Endothelial cell of umbilical vein (primary cell): ENCODE measurements around the gene CCDC106. TPM values are rescaled to one million over a fixed set of nuclear protein-coding genes. Genes with fewer than 3 reads are reported as not detected.
A peak's percentile ranks its signal among the peaks of the same experiment; 100 is the strongest.

ENCODE experiments used
- BruUV-seq: library from RNA; stranded (reverse); fragments of 400-500 nt; replicated peaks from 2 replicates; lab custom pipeline; 2021; lab: Mats Ljungman, UMichigan
- CTCF ChIA-PET: fragments of 300-600, 350-600 bp; sonication (Branson Sonifier 250); formaldehyde crosslinking; loops from one replicate; lab custom pipeline; 2021; ENCODE audit warnings: antibody characterized with exemption, inconsistent platforms; lab: Charles Lee
- POLR2A ChIA-PET: fragments of 300-600, 350-600 bp; sonication (Branson Sonifier 250); formaldehyde crosslinking; loops from one replicate; lab custom pipeline; 2021; ENCODE audit warnings: antibody characterized with exemption, inconsistent platforms; lab: Charles Lee
- DNase-seq: peaks from one replicate; pipeline ENCODE4 v3.0.0-alpha.2; 2011; ENCODE audit warnings: low read depth, low spot score
- FAIRE-seq: peaks from 2 replicates; lab custom pipeline; 2011; peaks lifted over from hg19 to GRCh38; lab: Jason Lieb, UNC
- H2AFZ ChIP-seq: 2 replicates; pipeline ENCODE4 v1.6.0; 2012; ENCODE audit warnings: low read depth, low read length, control low read depth, inconsistent platforms
- H3K27ac ChIP-seq: 2 replicates; pipeline ENCODE4 v1.5.1; 2011; ENCODE audit warnings: low read depth, mild to moderate bottlenecking, control low read depth, low read length, moderate library complexity; ENCODE audit not compliant: insufficient read depth
- H3K27me3 ChIP-seq, 2 experiments: 2 replicates each; pipeline versions ENCODE4 v1.6.0 to v1.6.1; 2011; ENCODE audit warnings: low read length in 2 of 2, mixed read lengths in 1 of 2; ENCODE audit not compliant: control insufficient read depth in 2 of 2, insufficient read depth in 2 of 2
- H3K36me3 ChIP-seq, 2 experiments: 2 replicates in 1 of 2; 3 replicates in 1 of 2; pipeline ENCODE4 v1.5.1; 2011; ENCODE audit warnings: low read length in 2 of 2, mild to moderate bottlenecking in 1 of 2, moderate library complexity in 1 of 2; ENCODE audit not compliant: control insufficient read depth in 2 of 2, insufficient read depth in 2 of 2; ENCODE audit errors: extremely low read depth in 1 of 2
- H3K4me1 ChIP-seq: 3 replicates; pipeline ENCODE4 v1.5.1; 2011; ENCODE audit warnings: mild to moderate bottlenecking, low read length; ENCODE audit not compliant: control insufficient read depth, insufficient read depth; ENCODE audit errors: extremely low read depth
- H3K4me2 ChIP-seq: 2 replicates; pipeline ENCODE4 v1.6.1; 2011; ENCODE audit warnings: low read length, control low read depth, mixed read lengths; ENCODE audit not compliant: insufficient read depth
- H3K4me3 ChIP-seq, 3 experiments: fragments of 200-600 bp in 1 of 3; sonication (generic), shearing (Covaris generic) in 1 of 3; replicated peaks in 1 of 3; 2 replicates each; pipeline ENCODE4 v1.5.1; 2011 to 2016; ENCODE audit warnings: control low read depth in 3 of 3, low read length in 3 of 3, mild to moderate bottlenecking in 2 of 3, inconsistent platforms in 1 of 3, low read depth in 1 of 3, moderate library complexity in 1 of 3; ENCODE audit not compliant: insufficient read depth in 1 of 3
- H3K79me2 ChIP-seq: 2 replicates; pipeline ENCODE4 v1.6.0; 2012; ENCODE audit warnings: low read length, inconsistent platforms; ENCODE audit not compliant: control insufficient read depth, insufficient read depth
- H3K9ac ChIP-seq: replicated peaks from 2 replicates; pipeline ENCODE3; 2011; ENCODE audit warnings: low read length, control low read depth; ENCODE audit not compliant: insufficient read depth; ENCODE audit errors: extremely low read depth
- H3K9me1 ChIP-seq: replicated peaks from 3 replicates; pipeline ENCODE4 v1.6.0; 2011; ENCODE audit warnings: mild to moderate bottlenecking, low read length; ENCODE audit not compliant: control insufficient read depth, insufficient read depth; ENCODE audit errors: extremely low read depth
- H3K9me3 ChIP-seq: replicated peaks from 2 replicates; pipeline ENCODE4 v1.5.1; 2012; ENCODE audit warnings: low read length, inconsistent platforms; ENCODE audit not compliant: control insufficient read depth, insufficient read depth
- H4K20me1 ChIP-seq: replicated peaks from 2 replicates; pipeline ENCODE3; 2011; ENCODE audit warnings: mild to moderate bottlenecking, low read length; ENCODE audit not compliant: control insufficient read depth, insufficient read depth; ENCODE audit errors: extremely low read depth
- CTCF ChIP-seq, 2 donors: IDR thresholded peaks; 1 replicate in 1 of 2; 2 replicates in 1 of 2; pipeline ENCODE4 v1.5.1; 2011; ENCODE audit warnings: low read length in 2 of 2, mild to moderate bottlenecking in 2 of 2, moderate library complexity in 2 of 2, control low read depth in 1 of 2, inconsistent platforms in 1 of 2, low read depth in 1 of 2; ENCODE audit not compliant: insufficient read depth in 1 of 2; ENCODE audit errors: extremely low read depth in 1 of 2
- EZH2 ChIP-seq: IDR thresholded peaks from 2 replicates; pipeline ENCODE4 v1.6.1; 2012; ENCODE audit warnings: borderline replicate concordance, low read depth, mild to moderate bottlenecking, moderate library complexity, low read length, inconsistent platforms; ENCODE audit not compliant: severe bottlenecking
- GATA2 ChIP-seq: IDR thresholded peaks from 2 replicates; pipeline ENCODE4 v1.7.0; 2011; ENCODE audit warnings: low read depth, mild to moderate bottlenecking, moderate library complexity, mixed read lengths, low read length; ENCODE audit not compliant: insufficient read length, insufficient read depth
- JUN ChIP-seq: IDR thresholded peaks from 2 replicates; pipeline ENCODE4 v1.6.1; 2011; ENCODE audit warnings: borderline replicate concordance, low read depth; ENCODE audit not compliant: insufficient read length, insufficient read depth
- MYC ChIP-seq: IDR thresholded peaks from one replicate; pipeline ENCODE4 v1.6.1; 2011; ENCODE audit warnings: mild to moderate bottlenecking, low read depth, low read length
- POLR2A ChIP-seq: IDR thresholded peaks from 2 replicates; pipeline ENCODE4 v1.6.1; 2012; ENCODE audit warnings: low read depth, mild to moderate bottlenecking, control low read depth, low read length
- POLR2AphosphoS5 ChIP-seq: IDR thresholded peaks from 2 replicates; pipeline ENCODE4 v1.6.1; 2012; ENCODE audit warnings: low read depth, mild to moderate bottlenecking, control low read depth, low read length, moderate library complexity; ENCODE audit not compliant: insufficient read depth
- dilution Hi-C: fragments of 300-500 bp; cut with MboI; formaldehyde crosslinking; loops from one replicate; pipeline ENCODE4 v1.15.0; 2019; ENCODE audit warnings: low sequenced_read_pairs; ENCODE audit not compliant: extremely low pct_ligation_motif_present
- intact Hi-C: fragments of 100-400 bp; cut with micrococcal nuclease; formaldehyde crosslinking; loops from one replicate; pipeline ENCODE4 v1.10.0; 2022
- polyA plus RNA-seq, 4 experiments: library from polyadenylated mRNA; depleted of rRNA in 3 of 4; stranded (reverse) in 3 of 4; unstranded in 1 of 4; fragments of >200 nt; gene quantifications; 2 replicates each; pipeline versions ENCODE4 v1.2.1 to v1.2.3, GENCODE V29; 2011 to 2012; ENCODE audit warnings: missing spikeins in 1 of 4
- total RNA-seq: library from RNA; stranded (reverse); gene quantifications from 2 replicates; pipeline ENCODE4 v1.2.3, GENCODE V29; 2021

The CCDC106 gene
- total and polyA plus RNA-seq, 2 donors (not counting 3 experiments of a cell fraction or from before 2014, with no cell fraction given): 11.8 to 12.0 TPM

GRCh38 chr19:55673889-55674288 lies 25.9 kb downstream of the CCDC106 start:
- Histone ChIP-seq H3K9ac (no peak overlapping the region), H3K4me1 (peaks cover 36% of the 10 kb centered on the region), H2AFZ (no peak overlapping the region), H3K27ac (no peak overlapping the region), H3K27me3 (no peaks in the 10 kb centered on the region), H3K9me3 (no peaks in the 10 kb centered on the region), H3K9me1 (no peaks in the 10 kb centered on the region), H3K36me3 (peaks cover 19 to 23% of the 10 kb centered on the region in 2 experiments), H4K20me1 (peaks cover 5% of the 10 kb centered on the region), H3K79me2 (peaks cover 79% of the 10 kb centered on the region), H3K4me2 (no peak overlapping the region), H3K4me3 (no peak overlapping the region)
- FAIRE-seq: no peak
- dilution Hi-C loops: no loop called here
- TF ChIP-seq POLR2A (no peak), CTCF (IDR thresholded peaks at IDR 0.05; ENCODE audit: extremely low read depth in 1 of 2, insufficient read depth in 1 of 2, low read depth in 1 of 2, low read length in 2 of 2) (no peak), MYC (no peak), POLR2AphosphoS5 (no peak), EZH2 (no peak), JUN (no peak)
- DNase-seq: no peak
- CTCF ChIA-PET: interaction anchor here (1.2 kb wide), 2 partner anchors 17 to 41 kb away, joined by 3 to 6 read pairs; no protein-coding TSS in a partner anchor
- intact Hi-C loops: no loop called here
- no TSS peak for BruUV-seq
- POLR2A ChIA-PET: interaction anchor here (1.3 kb wide), 1 partner anchor 9 kb away, joined by 3 read pairs; no protein-coding TSS in a partner anchor

- Histone ChIP-seq H3K9ac (no peak overlapping the region), H2AFZ (no peak overlapping the region), H3K79me2 (peaks cover 79% of the 10 kb centered on the region), H3K4me1 (peaks cover 38% of the 10 kb centered on the region), H4K20me1 (peaks cover 5% of the 10 kb centered on the region), H3K4me3 (peak overlapping the region in 1 of 3 experiments; percentile 65), H3K36me3 (peaks cover 20 to 25% of the 10 kb centered on the region in 2 experiments), H3K9me1 (no peaks in the 10 kb centered on the region), H3K4me2 (peak overlapping the region; percentile 10), H3K9me3 (no peaks in the 10 kb centered on the region), H3K27me3 (no peaks in the 10 kb centered on the region), H3K27ac (peak overlapping the region; percentile 52)
- DNase-seq: no peak
- FAIRE-seq: no peak
- ChIA-PET CTCF (no interaction called here), POLR2A (no interaction called here)
- intact Hi-C loops: no loop called here
- TF ChIP-seq GATA2: no peak
- no peak for TF ChIP-seq CTCF (IDR thresholded peaks at IDR 0.05; ENCODE audit: extremely low read depth in 1 of 2, insufficient read depth in 1 of 2, low read depth in 1 of 2, low read length in 2 of 2)
- TF ChIP-seq POLR2AphosphoS5: no peak
- no TSS peak for BruUV-seq
- dilution Hi-C loops: no loop called here
These were observed 26.4 kb downstream of the CCDC106 start for GRCh38 chr19:55674459-55674840.
